Brain microvascular endothelial cell (primary cell): ENCODE results near the gene METRN.
A peak's percentile ranks its signal among the peaks of the same experiment; 100 is the strongest.

Source experiments
- DNase-seq: peaks from one replicate; pipeline ENCODE4 v3.0.0-alpha.2; 2020
- H3K27ac ChIP-seq: fragments of 250-450 bp; sonication (Bioruptor Pico); 2 replicates; pipeline ENCODE4 v1.5.1; 2020; ENCODE audit warnings: mild to moderate bottlenecking, moderate library complexity
- H3K27me3 ChIP-seq: fragments of 250-450 bp; sonication (Bioruptor Pico); replicated peaks from 2 replicates; pipeline ENCODE4 v1.5.1; 2020; ENCODE audit warnings: mild to moderate bottlenecking
- H3K36me3 ChIP-seq: fragments of 250-450 bp; sonication (Bioruptor Pico); replicated peaks from 2 replicates; pipeline ENCODE4 v1.5.1; 2020; ENCODE audit warnings: mild to moderate bottlenecking
- H3K4me3 ChIP-seq: 2 replicates; pipeline ENCODE4 v1.5.1; 2011; ENCODE audit warnings: low read depth, mild to moderate bottlenecking, control low read depth, low read length, moderate library complexity
- CTCF ChIP-seq: IDR thresholded peaks from 2 replicates; pipeline ENCODE4 v1.5.1; 2011; ENCODE audit warnings: low read depth, mild to moderate bottlenecking, moderate library complexity, low read length, control low read depth, inconsistent platforms; ENCODE audit errors: missing control alignments
- in situ Hi-C: cut with HindIII; loops from 2 replicates; pipeline ENCODE4 v1.10.0; 2017; ENCODE audit warnings: low sequenced_read_pairs, low pct_ligation_motif_present

METRN gene

GRCh38 chr16:673399-673991, 41.4 kb upstream of the METRN start:
- no peak for DNase-seq
- H3K27me3 ChIP-seq: no peaks in the 10 kb centered on the region
- no peak overlapping the region for H3K27ac ChIP-seq
- TF ChIP-seq CTCF: no peak
- peaks cover 51% of the 10 kb centered on the region for H3K36me3 ChIP-seq
- in situ Hi-C loops: no loop called here
- H3K4me3 ChIP-seq: no peak overlapping the region

GRCh38 chr16:674214-674881, 40.6 kb upstream of the METRN start:
- Histone ChIP-seq H3K27ac (no peak overlapping the region), H3K36me3 (peaks cover 48% of the 10 kb centered on the region), H3K27me3 (no peaks in the 10 kb centered on the region), H3K4me3 (no peak overlapping the region)
- in situ Hi-C loops: no loop called here
- TF ChIP-seq CTCF: no peak
- no peak for DNase-seq

- peak; percentile 34 for DNase-seq
- in situ Hi-C loops: no loop called here
- Histone ChIP-seq H3K36me3 (peaks cover 39% of the 10 kb centered on the region), H3K27me3 (no peaks in the 10 kb centered on the region), H3K27ac (no peak within 1 kb of the TSS), H3K4me3 (peak within 1 kb of the TSS; percentile 40)
- TF ChIP-seq CTCF: no peak
Measured at GRCh38 chr16:674968-675883, 39.7 kb upstream of the METRN start, which contains the start of gene RHBDL1. RHBDL1 (plus strand) TSS chr16:675671; CDS start chr16:675791, 120 bp downstream.

- H3K27ac ChIP-seq: no peak overlapping the region
- in situ Hi-C loops: no loop called here
- H3K36me3 ChIP-seq: peaks cover 31% of the 10 kb centered on the region
- TF ChIP-seq CTCF: no peak
- no peak for DNase-seq
- no peaks in the 10 kb centered on the region for H3K27me3 ChIP-seq
- peak overlapping the region; percentile 29 for H3K4me3 ChIP-seq
Measured at GRCh38 chr16:675884-676564, 38.9 kb upstream of the METRN start.

- in situ Hi-C loops: no loop called here
- Histone ChIP-seq H3K27ac (no peak overlapping the region), H3K27me3 (no peaks in the 10 kb centered on the region), H3K4me3 (no peak overlapping the region), H3K36me3 (peaks cover 27% of the 10 kb centered on the region)
- DNase-seq: no peak
- TF ChIP-seq CTCF: no peak
Measured at GRCh38 chr16:676565-676902, 38.4 kb upstream of the METRN start.
